K562 (cell line): ENCODE results near the gene NELL1. TPM values are rescaled to one million over a fixed set of nuclear protein-coding genes. Genes with fewer than 3 reads are reported as not detected.

Source experiments
- ATAC-seq: fragments of 200-7000 bp; cut with Tn5 transposase; 3 replicates; pipeline ENCODE4 v1.9.1; 2020; ENCODE audit warnings: moderate library complexity
- BruUV-seq: library from RNA; stranded (reverse); fragments of 400-500 nt; replicated peaks from 2 replicates; lab custom pipeline; 2021; lab: Mats Ljungman, UMichigan
- CTCF ChIA-PET: fragments of 300-600 bp; formaldehyde crosslinking; extraction: SDS; loops from one replicate; lab custom pipeline; 2021; ENCODE audit warnings: low intra/inter-chr PET ratio; lab: Yijun Ruan, JAX
- POLR2A ChIA-PET: fragments of 300-600, 350-650 bp; sonication (Branson Sonifier 250); formaldehyde crosslinking; extraction: SDS; loops from one replicate; lab custom pipeline; 2021; ENCODE audit warnings: antibody characterized with exemption, inconsistent platforms; lab: Yijun Ruan, JAX
- DNase-seq, 4 experiments: peaks; one replicate each; pipeline versions ENCODE4 v3.0.0 to v3.0.0-alpha.2; 2011 to 2018; ENCODE audit warnings: low spot score in 3 of 4, mixed read lengths in 3 of 4; ENCODE audit errors: extremely low read depth in 1 of 4
- FAIRE-seq: peaks from 2 replicates; lab custom pipeline; 2011; peaks lifted over from hg19 to GRCh38; lab: Jason Lieb, UNC
- H2AFZ ChIP-seq: 2 replicates; pipeline ENCODE4 v1.6.0; 2011; ENCODE audit warnings: low read depth, low read length, control low read depth, inconsistent platforms
- H3K27ac ChIP-seq: fragments of 200-600 bp; 3 replicates; pipeline ENCODE4 v1.8.0; 2011; ENCODE audit warnings: low read depth, mild to moderate bottlenecking, control low read depth, inconsistent platforms, low read length, moderate library complexity, mixed read lengths; ENCODE audit errors: extremely low read depth
- H3K27me3 ChIP-seq, 2 experiments: fragments of 300-600 bp in 1 of 2; 2 replicates in 1 of 2; 3 replicates in 1 of 2; pipeline versions ENCODE4 v1.6.0 to v1.8.0; 2011; ENCODE audit warnings: inconsistent platforms in 2 of 2, low read length in 2 of 2, mild to moderate bottlenecking in 1 of 2, mixed read lengths in 1 of 2, moderate library complexity in 1 of 2; ENCODE audit not compliant: control insufficient read depth in 2 of 2, insufficient read depth in 2 of 2
- H3K36me3 ChIP-seq: fragments of 300-600 bp; 3 replicates; pipeline ENCODE4 v1.8.0; 2011; ENCODE audit warnings: mild to moderate bottlenecking, low read length, inconsistent platforms; ENCODE audit not compliant: control insufficient read depth, insufficient read depth
- H3K4me1 ChIP-seq, 2 experiments: fragments of 200-600 bp in 1 of 2; replicated peaks in 1 of 2; 2 replicates in 1 of 2; 3 replicates in 1 of 2; pipeline versions ENCODE4 v1.5.1 to v1.8.0; 2011; ENCODE audit warnings: inconsistent platforms in 2 of 2, low read length in 2 of 2, mild to moderate bottlenecking in 1 of 2, mixed read lengths in 1 of 2, moderate library complexity in 1 of 2; ENCODE audit not compliant: control insufficient read depth in 2 of 2, insufficient read depth in 2 of 2
- H3K4me2 ChIP-seq: 2 replicates; pipeline ENCODE4 v1.6.1; 2011; ENCODE audit warnings: low read length, control low read depth, inconsistent platforms, mixed read lengths; ENCODE audit not compliant: insufficient read depth
- H3K4me3 ChIP-seq: fragments of 200-600 bp; sonication (generic), shearing (Covaris generic); 2 replicates; pipeline ENCODE4 v1.5.1; 2016; ENCODE audit warnings: control low read depth, inconsistent platforms
- H3K79me2 ChIP-seq: fragments of 200-600 bp; 3 replicates; pipeline ENCODE4 v1.8.0; 2011; ENCODE audit warnings: low read length, inconsistent platforms; ENCODE audit not compliant: control insufficient read depth, insufficient read depth
- H3K9ac ChIP-seq, 2 experiments: 2 replicates each; pipeline versions ENCODE4 v1.6.0 to v1.6.1; 2011; ENCODE audit warnings: low read depth in 2 of 2, low read length in 2 of 2, control low read depth in 1 of 2, inconsistent platforms in 1 of 2, mild to moderate bottlenecking in 1 of 2, mixed read lengths in 1 of 2; ENCODE audit not compliant: insufficient read depth in 1 of 2
- H3K9me1 ChIP-seq: one replicate; pipeline ENCODE4 v1.6.0; 2011; ENCODE audit warnings: inconsistent platforms, mild to moderate bottlenecking, low read length, moderate library complexity; ENCODE audit not compliant: control insufficient read depth, insufficient read depth
- H3K9me3 ChIP-seq: replicated peaks from 2 replicates; pipeline ENCODE4 v1.5.1; 2011; ENCODE audit warnings: low read depth, low read length, inconsistent platforms; ENCODE audit not compliant: control insufficient read depth, insufficient read depth
- H4K20me1 ChIP-seq: replicated peaks from 2 replicates; pipeline ENCODE4 v1.6.1; 2011; ENCODE audit warnings: low read length, inconsistent platforms, mixed read lengths; ENCODE audit not compliant: control insufficient read depth, insufficient read depth
- MTF1 ChIP-seq: fragments of 250-450 bp; sonication (Bioruptor Pico); IDR thresholded peaks from 2 replicates; pipeline ENCODE4 v1.9.0; 2021; ENCODE audit warnings: moderate library complexity, mild to moderate bottlenecking, inconsistent platforms, borderline replicate concordance
- RBM22 ChIP-seq: fragments of 200-400 bp; formaldehyde crosslinking; IDR thresholded peaks from 2 replicates; pipeline ENCODE4 v1.6.1; 2018; ENCODE audit warnings: low read length, low read depth; ENCODE audit not compliant: poor library complexity, severe bottlenecking
- RFX1 ChIP-seq: fragments of 450-650 bp; IDR thresholded peaks from 2 replicates; pipeline ENCODE4 v1.6.1; 2016; ENCODE audit warnings: mild to moderate bottlenecking, moderate library complexity
- SAFB2 ChIP-seq: fragments of 200-400 bp; formaldehyde crosslinking; IDR thresholded peaks from 2 replicates; pipeline ENCODE4 v1.6.1; 2018; ENCODE audit warnings: borderline replicate concordance, low read length, low read depth, moderate library complexity; ENCODE audit not compliant: severe bottlenecking
- ZNF655 ChIP-seq: fragments of 250-450 bp; sonication (Bioruptor Pico); IDR thresholded peaks from 2 replicates; pipeline ENCODE4 v1.5.0; 2021
- in situ Hi-C: fragments of 300-500 bp; cut with MboI; formaldehyde crosslinking; loops from 4 replicates; pipeline ENCODE4 v1.15.0; 2018; ENCODE audit warnings: inconsistent platforms, mixed read lengths
- intact Hi-C: fragments of 100-400 bp; cut with micrococcal nuclease; formaldehyde crosslinking; loops from 2 replicates; pipeline ENCODE4 v1.14.2; 2022
- polyA plus RNA-seq, 8 experiments: library from polyadenylated mRNA; depleted of rRNA in 4 of 8; stranded (reverse) in 5 of 8; unstranded in 3 of 8; fragments of >200 nt; fragmentation: Nextera tagmentation in 2 of 8; fragmentation: Illumina TruSeq in 1 of 8; extraction: Ambion mirVana in 2 of 8; extraction: Trizol in 1 of 8; gene quantifications; 2 replicates each; pipeline versions ENCODE4 v1.2.1 to v1.2.3, GENCODE V29; 2011 to 2014; ENCODE audit warnings: inconsistent platforms in 1 of 8, missing spikeins in 1 of 8
- total RNA-seq, 7 experiments: library from RNA; depleted of rRNA in 6 of 7; stranded (reverse); fragments of >200 nt in 6 of 7; fragmentation: Illumina TruSeq in 2 of 7; extraction: Trizol in 2 of 7; gene quantifications; 2 replicates each; pipeline versions ENCODE4 v1.2.1 to v1.2.3, GENCODE V29; 2011 to 2021; ENCODE audit warnings: low replicate concordance in 1 of 7
- TF ChIP-seq, protein P1 (sequence below): fragments of 250-450 bp; sonication (Bioruptor Pico); IDR thresholded peaks from 2 replicates; pipeline ENCODE4 v1.4.0; 2020

Gene NELL1
- total and polyA plus RNA-seq, 9 of the 15 experiments (the other 6 are each of a cell fraction or from before 2014, with no cell fraction given) = not detected

DNA sequence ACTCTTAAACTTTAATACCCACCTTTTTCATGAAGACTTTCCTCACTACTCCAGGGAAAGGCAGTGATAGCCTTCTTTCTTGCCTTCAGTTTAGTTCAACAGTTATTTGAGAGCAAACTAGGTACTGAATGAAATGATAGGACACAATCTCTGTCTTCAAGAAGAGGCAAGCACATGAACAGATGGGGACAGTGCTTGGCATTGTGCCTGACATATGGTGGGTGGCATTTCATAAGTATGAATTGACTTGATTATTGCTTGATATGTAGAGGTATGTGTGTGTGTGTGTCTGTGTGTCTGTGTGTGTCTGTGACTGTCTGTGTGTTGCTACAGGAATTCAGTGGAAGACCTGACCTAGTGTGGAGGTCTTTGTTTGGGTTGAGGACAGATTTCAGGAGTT lies 504.1 kb downstream of the NELL1 start:
- no peaks in the 10 kb centered on the region for H3K9me3 ChIP-seq
- BruUV-seq = no TSS peak

More for the DNA sequence above, 504.1 kb downstream of the NELL1 start:
- Histone ChIP-seq H3K9ac (no peak overlapping the region), H3K36me3 (no peaks in the 10 kb centered on the region), H3K27ac (no peak overlapping the region)
- ChIA-PET POLR2A (no interaction called here), CTCF (no interaction called here)
- TF ChIP-seq SAFB2 (no peak), MTF1 (no peak), ZNF655 (no peak), RFX1 (no peak), RBM22 (no peak)
- TF ChIP-seq, protein P1, sequence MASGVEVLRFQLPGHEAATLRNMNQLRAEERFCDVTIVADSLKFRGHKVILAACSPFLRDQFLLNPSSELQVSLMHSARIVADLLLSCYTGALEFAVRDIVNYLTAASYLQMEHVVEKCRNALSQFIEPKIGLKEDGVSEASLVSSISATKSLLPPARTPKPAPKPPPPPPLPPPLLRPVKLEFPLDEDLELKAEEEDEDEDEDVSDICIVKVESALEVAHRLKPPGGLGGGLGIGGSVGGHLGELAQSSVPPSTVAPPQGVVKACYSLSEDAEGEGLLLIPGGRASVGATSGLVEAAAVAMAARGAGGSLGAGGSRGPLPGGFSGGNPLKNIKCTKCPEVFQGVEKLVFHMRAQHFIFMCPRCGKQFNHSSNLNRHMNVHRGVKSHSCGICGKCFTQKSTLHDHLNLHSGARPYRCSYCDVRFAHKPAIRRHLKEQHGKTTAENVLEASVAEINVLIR (CRISPR knock-in tag) = no peak
- TF ChIP-seq, all 486 proteins: peak for 0
- Histone ChIP-seq H2AFZ (no peak overlapping the region), H3K27me3 (no peaks in the 10 kb centered on the region), H3K4me3 (no peak overlapping the region), H3K79me2 (no peaks in the 10 kb centered on the region), H3K9me1 (no peaks in the 10 kb centered on the region), H4K20me1 (no peaks in the 10 kb centered on the region), H3K4me2 (no peak overlapping the region), H3K4me1 (no peaks in the 10 kb centered on the region)
- intact Hi-C loops (no loop called here), in situ Hi-C loops (no loop called here)
- no peak for FAIRE-seq
- no peak for DNase-seq
- ATAC-seq = no peak
